Transverse colon (tissue), 4 donors: Measurements from ENCODE around the gene TSPAN9.

Experiments
- CTCF ChIP-seq, 5 experiments: fragments of 200-600 bp in 3 of 5; fragments of 450-650 bp in 2 of 5; sonication (generic) in 3 of 5; IDR thresholded peaks; 1 replicate in 2 of 5; 2 replicates in 3 of 5; pipeline ENCODE4 v1.5.1; 2016 to 2017; ENCODE audit warnings: antibody characterized with exemption in 5 of 5, inconsistent platforms in 3 of 5, mild to moderate bottlenecking in 2 of 5, moderate library complexity in 1 of 5
- EP300 ChIP-seq: sonication (generic); formaldehyde crosslinking; IDR thresholded peaks from one replicate; pipeline ENCODE4 v1.6.1; 2017; ENCODE audit warnings: antibody characterized with exemption, low read depth
- POLR2A ChIP-seq: fragments of 450-650 bp; IDR thresholded peaks from one replicate; pipeline ENCODE4 v1.6.1; 2016; ENCODE audit warnings: antibody characterized with exemption, mild to moderate bottlenecking, moderate library complexity
- POLR2AphosphoS5 ChIP-seq, 3 donors: sonication (generic); formaldehyde crosslinking; IDR thresholded peaks; one replicate each; pipeline ENCODE4 v1.6.1; 2016; ENCODE audit warnings: antibody characterized with exemption in 3 of 3

GRCh38 chr12:3107071-3107583 is 29.9 kb downstream of the TSPAN9 start:
- TF ChIP-seq CTCF (IDR thresholded peaks at IDR 0.05): no peak
- no peak for TF ChIP-seq POLR2A
- TF ChIP-seq EP300: no peak
- no peak for TF ChIP-seq POLR2AphosphoS5 (IDR thresholded peaks at IDR 0.05)
